ENCODE results near the gene CRTAC1.

- TF ChIP-seq EP300 (IDR thresholded peaks at IDR 0.05) (no peak), POLR2A (IDR thresholded peaks at IDR 0.05) (no peak), POLR2AphosphoS5 (IDR thresholded peaks at IDR 0.05) (no peak)
Observed at GRCh38 chr10:97921581-97922021, 108.8 kb downstream of the CRTAC1 start.
